Activated CD4-positive, alpha-beta memory T cell treated with anti-CD3 and anti-CD28 coated beads, Interleukin-2, amount 10 ng/mL, durations not matched to agents 7 days and 5 days (primary cell): ENCODE data around the gene ADH7. TPM values are rescaled to one million over a fixed set of nuclear protein-coding genes. Genes with fewer than 3 reads are reported as not detected.

ENCODE experiments used
- CTCF ChIA-PET: fragments of 350-600 bp; sonication (Branson Sonifier 250); formaldehyde crosslinking; loops from one replicate; lab custom pipeline; 2021; ENCODE audit warnings: antibody characterized with exemption, inconsistent platforms; lab: Charles Lee
- POLR2A ChIA-PET: fragments of 350-600 bp; sonication (Branson Sonifier 250); formaldehyde crosslinking; loops from one replicate; lab custom pipeline; 2021; ENCODE audit warnings: antibody characterized with exemption; lab: Charles Lee
- DNase-seq: peaks from one replicate; pipeline ENCODE4 v3.0.0-alpha.2; 2020
- H3K27ac Mint-ChIP-seq: one replicate; pipeline ENCODE4 v1.8.0; 2021; ENCODE audit warnings: mild to moderate bottlenecking, mixed read lengths
- H3K27me3 Mint-ChIP-seq: one replicate; pipeline ENCODE4 v1.8.0; 2021; ENCODE audit warnings: mixed read lengths
- H3K36me3 Mint-ChIP-seq: one replicate; pipeline ENCODE4 v1.8.0; 2021; ENCODE audit warnings: low read depth, mixed read lengths
- H3K4me1 Mint-ChIP-seq: one replicate; pipeline ENCODE4 v1.8.0; 2021; ENCODE audit warnings: mixed read lengths
- H3K4me3 Mint-ChIP-seq: one replicate; pipeline ENCODE4 v1.8.0; 2021; ENCODE audit warnings: mild to moderate bottlenecking, mixed read lengths
- H3K9me3 Mint-ChIP-seq: one replicate; pipeline ENCODE4 v1.8.0; 2021; ENCODE audit warnings: mixed read lengths
- total RNA-seq, 2 experiments: library from RNA; stranded (reverse); gene quantifications; one replicate each; pipeline ENCODE4 v1.2.3, GENCODE V29; 2021

The ADH7 gene
- total RNA-seq = not detected

GRCh38 chr4:99435154-99435553 is at the start of gene ADH7:
TSS of gene ADH7 (minus strand) at chr4:99435342. CDS start at chr4:99435233, 109 bp downstream.
- no peaks in the 10 kb centered on the region for H3K36me3 Mint-ChIP-seq
- CTCF ChIA-PET = no interaction called here

GRCh38 chr4:99483636-99484035 is 48.5 kb upstream of the ADH7 start:
- no peaks in the 10 kb centered on the region for H3K4me1 Mint-ChIP-seq
- H3K9me3 Mint-ChIP-seq = peaks cover 27% of the 10 kb centered on the region
- no peak overlapping the region for H3K27ac Mint-ChIP-seq
- no peak for DNase-seq
- H3K36me3 Mint-ChIP-seq = peaks cover 11% of the 10 kb centered on the region
- CTCF ChIA-PET = no interaction called here
- H3K27me3 Mint-ChIP-seq = peaks cover 1% of the 10 kb centered on the region
- POLR2A ChIA-PET = no interaction called here
- no peak overlapping the region for H3K4me3 Mint-ChIP-seq

More at GRCh38 chr4:99435154-99435553, at the start of gene ADH7:
- DNase-seq = no peak
- H3K9me3 Mint-ChIP-seq = no peaks in the 10 kb centered on the region
- no peak within 1 kb of the TSS for H3K4me3 Mint-ChIP-seq
- H3K4me1 Mint-ChIP-seq = no peaks in the 10 kb centered on the region
- peaks cover 6% of the 10 kb centered on the region for H3K27me3 Mint-ChIP-seq
- H3K27ac Mint-ChIP-seq = no peak within 1 kb of the TSS
- POLR2A ChIA-PET = no interaction called here

GRCh38 chr4:99473131-99473530 is 38.0 kb upstream of the ADH7 start:
- ChIA-PET POLR2A (no interaction called here), CTCF (interaction anchor here (3.7 kb wide), 1 partner anchor 10 kb away, joined by 14 read pairs; no protein-coding TSS in a partner anchor)
- no peak overlapping the region for H3K27ac Mint-ChIP-seq
- H3K9me3 Mint-ChIP-seq = no peaks in the 10 kb centered on the region
- peaks cover 7% of the 10 kb centered on the region for H3K27me3 Mint-ChIP-seq
- no peak overlapping the region for H3K4me3 Mint-ChIP-seq
- no peak for DNase-seq
- no peaks in the 10 kb centered on the region for H3K4me1 Mint-ChIP-seq
- no peaks in the 10 kb centered on the region for H3K36me3 Mint-ChIP-seq

- DNase-seq = no peak
- Mint-ChIP-seq H3K4me3 (no peak overlapping the region), H3K36me3 (no peaks in the 10 kb centered on the region), H3K9me3 (no peaks in the 10 kb centered on the region), H3K27ac (no peak overlapping the region), H3K4me1 (no peaks in the 10 kb centered on the region), H3K27me3 (peaks cover 13% of the 10 kb centered on the region)
- ChIA-PET POLR2A (no interaction called here), CTCF (interaction anchor here (3.7 kb wide), 1 partner anchor 9 kb away, joined by 14 read pairs; no protein-coding TSS in a partner anchor)
Observed at GRCh38 chr4:99471896-99472295, 36.8 kb upstream of the ADH7 start.

- no peak overlapping the region for H3K27ac Mint-ChIP-seq
- H3K4me3 Mint-ChIP-seq = no peak overlapping the region
- CTCF ChIA-PET = interaction anchor here (3.7 kb wide), 1 partner anchor 8 kb away, joined by 14 read pairs; no protein-coding TSS in a partner anchor
- H3K4me1 Mint-ChIP-seq = no peaks in the 10 kb centered on the region
- no peak for DNase-seq
- H3K27me3 Mint-ChIP-seq = peaks cover 14% of the 10 kb centered on the region
- H3K36me3 Mint-ChIP-seq = no peaks in the 10 kb centered on the region
- no peaks in the 10 kb centered on the region for H3K9me3 Mint-ChIP-seq
- POLR2A ChIA-PET = no interaction called here
Observed at GRCh38 chr4:99471349-99471748, 36.2 kb upstream of the ADH7 start.

- ChIA-PET CTCF (no interaction called here), POLR2A (no interaction called here)
- Mint-ChIP-seq H3K36me3 (no peaks in the 10 kb centered on the region), H3K4me1 (no peaks in the 10 kb centered on the region), H3K9me3 (no peaks in the 10 kb centered on the region), H3K27me3 (peaks cover 17% of the 10 kb centered on the region), H3K4me3 (no peak overlapping the region), H3K27ac (no peak overlapping the region)
- DNase-seq = no peak
Observed at GRCh38 chr4:99468889-99469288, 33.7 kb upstream of the ADH7 start.

GRCh38 chr4:99467887-99468286 is 32.7 kb upstream of the ADH7 start:
- Mint-ChIP-seq H3K36me3 (no peaks in the 10 kb centered on the region), H3K27ac (no peak overlapping the region), H3K9me3 (no peaks in the 10 kb centered on the region), H3K27me3 (peaks cover 20% of the 10 kb centered on the region), H3K4me1 (no peaks in the 10 kb centered on the region), H3K4me3 (no peak overlapping the region)
- POLR2A ChIA-PET = no interaction called here
- CTCF ChIA-PET = no interaction called here
- no peak for DNase-seq

GRCh38 chr4:99463566-99463965 is 28.4 kb upstream of the ADH7 start:
- H3K9me3 Mint-ChIP-seq = no peaks in the 10 kb centered on the region
- no peaks in the 10 kb centered on the region for H3K4me1 Mint-ChIP-seq
- no peak overlapping the region for H3K27ac Mint-ChIP-seq
- H3K4me3 Mint-ChIP-seq = no peak overlapping the region
- CTCF ChIA-PET = interaction anchor here (0.7 to 3.1 kb wide), 11 partner anchors 9 to 1087 kb away, joined by 3 to 15 read pairs (median 6); partner anchors contain the start of gene METAP1
- POLR2A ChIA-PET = no interaction called here
- H3K36me3 Mint-ChIP-seq = no peaks in the 10 kb centered on the region
- DNase-seq = no peak
- H3K27me3 Mint-ChIP-seq = peaks cover 25% of the 10 kb centered on the region

GRCh38 chr4:99462875-99463464 is 27.8 kb upstream of the ADH7 start:
- POLR2A ChIA-PET = no interaction called here
- no peaks in the 10 kb centered on the region for H3K36me3 Mint-ChIP-seq
- H3K4me3 Mint-ChIP-seq = no peak overlapping the region
- no peaks in the 10 kb centered on the region for H3K9me3 Mint-ChIP-seq
- CTCF ChIA-PET = interaction anchor here (0.6 to 3.1 kb wide), 14 partner anchors 10 to 1313 kb away, joined by 3 to 15 read pairs (median 4); partner anchors contain the start of gene METAP1
- no peaks in the 10 kb centered on the region for H3K4me1 Mint-ChIP-seq
- peak; percentile 49 for DNase-seq
- no peak overlapping the region for H3K27ac Mint-ChIP-seq
- H3K27me3 Mint-ChIP-seq = peaks cover 26% of the 10 kb centered on the region

- Mint-ChIP-seq H3K4me1 (no peaks in the 10 kb centered on the region), H3K9me3 (no peaks in the 10 kb centered on the region), H3K36me3 (no peaks in the 10 kb centered on the region), H3K27ac (no peak overlapping the region), H3K4me3 (no peak overlapping the region), H3K27me3 (peaks cover 22% of the 10 kb centered on the region)
- POLR2A ChIA-PET = no interaction called here
- DNase-seq = no peak
- CTCF ChIA-PET = interaction anchor here (1.0 to 3.1 kb wide), 5 partner anchors 11 to 994 kb away, joined by 3 to 15 read pairs (median 10); partner anchors contain the start of gene METAP1
Observed at GRCh38 chr4:99461623-99462401, 26.7 kb upstream of the ADH7 start.

GRCh38 chr4:99459546-99460042 is 24.5 kb upstream of the ADH7 start:
- no peak for DNase-seq
- H3K4me1 Mint-ChIP-seq = no peaks in the 10 kb centered on the region
- H3K9me3 Mint-ChIP-seq = no peaks in the 10 kb centered on the region
- no peaks in the 10 kb centered on the region for H3K36me3 Mint-ChIP-seq
- ChIA-PET CTCF (interaction anchor here (1.0 kb wide), 1 partner anchor 349 kb away, joined by 3 read pairs; no protein-coding TSS in a partner anchor), POLR2A (no interaction called here)
- no peak overlapping the region for H3K27ac Mint-ChIP-seq
- peaks cover 16% of the 10 kb centered on the region for H3K27me3 Mint-ChIP-seq
- H3K4me3 Mint-ChIP-seq = no peak overlapping the region

GRCh38 chr4:99458911-99459447 is 23.8 kb upstream of the ADH7 start:
- Mint-ChIP-seq H3K27ac (no peak overlapping the region), H3K9me3 (no peaks in the 10 kb centered on the region), H3K4me1 (no peaks in the 10 kb centered on the region), H3K4me3 (no peak overlapping the region), H3K36me3 (no peaks in the 10 kb centered on the region), H3K27me3 (peaks cover 15% of the 10 kb centered on the region)
- ChIA-PET CTCF (interaction anchor here (1.0 kb wide), 1 partner anchor 349 kb away, joined by 3 read pairs; no protein-coding TSS in a partner anchor), POLR2A (no interaction called here)
- DNase-seq = no peak

GRCh38 chr4:99457676-99458075 is 22.5 kb upstream of the ADH7 start:
- ChIA-PET CTCF (interaction anchor here (1.7 kb wide), 1 partner anchor 53 kb away, joined by 6 read pairs; no protein-coding TSS in a partner anchor), POLR2A (no interaction called here)
- DNase-seq = no peak
- Mint-ChIP-seq H3K27me3 (peaks cover 7% of the 10 kb centered on the region), H3K36me3 (no peaks in the 10 kb centered on the region), H3K4me3 (no peak overlapping the region), H3K4me1 (no peaks in the 10 kb centered on the region), H3K9me3 (peaks cover 3% of the 10 kb centered on the region), H3K27ac (no peak overlapping the region)
